ENCODE data around the gene SPRR3.

Gene SPRR3

DNA sequence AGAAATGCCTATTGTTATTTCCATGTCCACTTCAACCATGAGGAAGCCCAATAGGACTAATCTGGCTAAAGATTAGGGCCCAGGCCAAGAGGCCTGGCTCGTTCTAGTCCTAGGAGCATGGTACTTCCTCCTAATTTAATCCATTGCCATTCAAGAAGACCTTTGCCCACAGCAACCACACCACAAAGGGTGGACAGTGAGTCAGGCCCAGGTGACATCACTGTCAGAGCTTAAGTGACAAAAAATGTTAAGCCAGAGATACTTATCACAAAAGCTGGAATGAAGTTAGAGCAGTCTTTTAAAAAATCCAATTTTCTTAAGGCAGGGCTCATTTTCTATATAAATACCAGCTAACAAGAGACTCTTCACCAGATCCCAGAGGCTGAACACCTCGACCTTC lies at the start of gene SPRR3:
Gene SPRR3, plus strand, starts transcription at position 368 of the 400 bp plus-strand sequence. CDS start 1,272 bp downstream, outside the sequence.
- DNase-seq: no peak

DNA sequence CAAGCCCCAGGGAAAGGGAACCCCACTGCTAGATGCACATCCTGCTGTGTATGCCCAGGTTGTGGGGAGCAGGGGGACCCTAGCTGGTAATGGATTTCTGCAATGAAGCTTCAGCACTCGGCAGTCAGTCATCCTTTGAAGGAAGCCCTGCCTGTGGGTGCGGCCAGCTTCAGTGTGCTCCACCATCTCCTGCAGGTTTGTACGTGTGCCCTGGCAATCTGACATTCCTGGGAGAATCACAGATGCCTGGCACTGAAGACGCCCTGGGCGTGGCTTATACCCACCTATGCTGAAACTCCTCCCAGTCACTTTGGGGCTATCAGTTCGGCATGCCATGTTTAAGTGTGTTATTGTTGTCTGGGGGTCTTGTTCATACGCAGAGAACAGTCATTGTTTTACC lies 47.8 kb upstream of the SPRR3 start:
- DNase-seq: no peak

DNA sequence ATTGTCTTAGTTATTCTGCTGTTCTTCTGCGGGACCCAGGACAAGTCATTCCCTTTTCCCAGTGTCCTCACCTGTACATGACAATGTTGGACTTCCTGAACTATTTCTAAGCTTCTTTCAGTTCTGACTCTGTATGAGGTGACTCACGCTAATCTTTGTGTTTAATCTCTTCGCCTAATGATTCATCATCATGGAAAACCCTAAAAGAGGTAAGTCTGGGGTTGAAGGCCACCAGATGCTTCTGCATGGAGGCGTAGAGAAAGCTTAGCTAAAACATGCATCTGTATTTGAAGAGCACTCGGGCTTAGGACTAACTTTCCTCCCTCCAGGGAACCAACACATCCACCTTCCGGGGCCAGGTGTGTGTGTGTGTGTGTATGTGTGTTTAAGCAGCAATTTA lies 47.1 kb upstream of the SPRR3 start:
- DNase-seq: no peak

DNA sequence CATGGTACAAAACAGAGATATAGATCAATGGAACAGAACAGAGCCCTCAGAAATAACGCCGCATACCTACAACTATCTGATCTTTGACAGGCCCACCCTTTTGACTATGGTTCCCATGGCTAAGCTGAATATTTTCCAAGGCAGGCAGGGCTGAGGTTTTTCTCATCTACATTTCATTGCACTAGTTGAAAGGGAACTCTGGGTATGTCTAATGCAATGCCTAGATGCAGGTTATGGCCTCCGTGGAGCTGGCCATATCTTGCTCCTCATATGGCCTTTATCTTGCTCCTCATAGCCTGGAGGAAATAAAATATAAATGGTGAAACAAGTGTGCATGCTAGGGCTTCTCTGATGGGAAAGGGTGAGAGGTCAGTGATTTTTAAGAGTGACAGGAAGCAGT lies 44.0 kb upstream of the SPRR3 start:
- DNase-seq: no peak

GRCh38 chr1:152959273-152959672 lies 42.3 kb upstream of the SPRR3 start:
- no peak for DNase-seq

DNA sequence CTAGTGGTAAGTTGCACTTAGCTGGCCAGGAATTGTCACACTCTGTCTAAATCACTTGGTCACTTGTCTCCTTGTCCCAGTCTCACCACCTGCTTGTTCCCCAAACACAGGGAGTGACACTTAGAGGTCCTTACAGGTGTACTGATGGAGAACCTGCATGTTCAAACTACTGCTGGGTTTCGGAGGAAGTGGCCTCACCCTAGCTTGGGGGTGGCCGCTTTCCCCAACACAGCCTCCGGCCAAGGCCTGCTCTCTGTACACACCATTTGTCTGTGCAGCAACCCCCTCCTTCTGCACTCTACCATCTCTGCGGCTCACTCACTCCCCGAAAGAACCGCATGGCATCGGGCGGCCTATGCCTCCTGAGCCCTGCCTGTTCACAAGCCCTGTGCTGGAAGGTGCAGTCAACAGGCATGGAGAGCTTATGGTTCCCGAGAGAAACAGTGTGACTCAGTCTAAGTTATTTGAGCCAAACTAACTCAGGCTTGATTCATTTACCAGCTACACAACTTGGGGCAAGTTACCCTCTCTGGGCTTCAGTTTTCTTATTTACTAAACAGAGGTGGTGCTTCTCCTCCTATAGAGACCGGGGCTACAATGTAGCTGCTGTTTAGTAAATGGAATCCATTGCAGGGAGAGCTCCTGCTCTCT lies 41.6 kb upstream of the SPRR3 start:
- no peak for DNase-seq

GRCh38 chr1:152960452-152961044 lies 41.0 kb upstream of the SPRR3 start:
- DNase-seq: no peak

- DNase-seq: no peak
Measured at GRCh38 chr1:152961226-152961891, 40.2 kb upstream of the SPRR3 start.

GRCh38 chr1:152962876-152963415 lies 38.6 kb upstream of the SPRR3 start:
- DNase-seq: no peak

- DNase-seq: no peak
Measured at GRCh38 chr1:152964536-152964935, 37.0 kb upstream of the SPRR3 start.

GRCh38 chr1:152965853-152966252 lies 35.7 kb upstream of the SPRR3 start:
- DNase-seq: no peak

DNA sequence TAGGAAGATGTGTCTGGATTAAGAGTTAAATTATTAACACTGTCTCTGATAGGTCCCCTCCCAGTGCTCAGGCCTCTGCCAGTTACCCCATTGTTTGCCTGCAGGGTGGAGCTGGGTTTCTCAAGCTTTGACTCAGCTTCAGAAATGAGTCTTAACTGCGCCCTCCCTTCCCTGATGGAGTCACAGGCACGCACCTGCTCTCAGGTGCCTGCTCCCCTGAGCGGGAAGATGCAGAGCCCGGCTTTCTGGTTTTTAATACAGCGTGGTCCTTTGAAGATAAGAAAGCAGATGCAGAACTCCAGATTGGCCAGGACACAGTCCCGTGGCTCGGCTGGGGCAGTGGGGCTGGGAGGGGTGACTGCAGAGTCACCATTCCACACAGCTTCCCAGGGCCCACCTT lies 34.3 kb upstream of the SPRR3 start:
- no peak for DNase-seq

- no peak for DNase-seq
Measured at GRCh38 chr1:152968248-152968647, 33.3 kb upstream of the SPRR3 start.

DNA sequence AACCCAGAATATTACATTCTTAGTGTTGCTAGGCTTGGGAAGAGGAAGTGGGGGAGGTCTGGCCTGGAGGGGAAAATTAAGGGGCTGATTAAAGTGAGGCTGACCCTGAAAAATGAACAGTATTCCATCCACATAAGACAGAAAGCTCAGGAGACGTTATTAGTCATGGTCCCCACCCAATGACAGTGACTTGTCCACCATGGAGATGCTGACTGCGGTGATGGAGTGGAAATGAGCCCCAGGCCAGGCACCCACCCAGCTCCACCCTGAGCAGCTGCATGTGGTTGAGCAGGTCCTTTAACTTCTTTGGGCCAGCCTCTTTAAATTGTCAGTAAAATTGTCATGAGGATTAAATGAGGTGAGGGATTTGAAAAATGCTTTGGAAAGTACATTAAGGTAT lies 32.5 kb upstream of the SPRR3 start:
- no peak for DNase-seq

- DNase-seq: no peak
Measured at GRCh38 chr1:152970495-152970894, 31.1 kb upstream of the SPRR3 start, which contains the start of gene SPRR4. Gene SPRR4, plus strand, starts transcription at chr1:152970648. Its CDS starts 1,243 bp downstream, at chr1:152971891.

- no peak for DNase-seq
Measured at GRCh38 chr1:152972196-152972886, 29.2 kb upstream of the SPRR3 start.

DNA sequence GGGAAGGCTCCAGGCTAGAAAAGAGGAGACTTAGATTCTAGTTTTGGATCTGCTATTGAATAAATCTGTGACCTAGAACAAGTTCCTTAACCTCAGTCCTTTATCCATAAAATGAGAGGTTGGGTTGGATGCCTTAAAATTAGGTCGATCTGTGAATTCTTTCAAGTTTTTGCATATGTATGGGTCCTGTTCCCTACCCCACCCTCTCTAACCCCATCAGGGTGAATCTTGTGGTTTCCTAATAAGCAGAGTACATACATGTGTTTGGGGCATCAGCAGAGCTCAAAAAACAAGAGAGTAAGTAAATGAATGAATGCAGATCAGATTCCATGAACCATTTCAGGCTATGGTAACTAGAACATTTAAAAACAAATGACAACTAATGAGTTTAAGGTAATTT lies 24.9 kb upstream of the SPRR3 start:
- DNase-seq: no peak

DNA sequence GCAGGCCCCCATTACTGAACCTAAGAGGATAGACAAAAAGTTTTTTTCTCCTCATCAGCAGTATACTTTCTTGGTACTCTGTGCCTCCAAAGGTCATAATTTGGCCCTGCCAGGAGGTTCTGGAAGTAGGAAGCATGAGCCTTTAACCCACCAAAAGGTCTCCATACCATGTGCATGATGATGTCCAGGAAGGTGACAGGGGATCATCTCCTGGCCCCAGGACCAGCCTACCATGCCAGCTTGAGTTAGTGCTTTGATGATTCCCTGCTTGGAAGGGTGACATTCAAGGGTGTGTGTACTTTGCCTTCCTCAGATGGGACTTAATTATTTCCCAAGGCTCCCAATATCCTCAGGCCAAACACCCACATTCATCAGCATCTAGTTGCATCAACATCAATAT lies 23.9 kb upstream of the SPRR3 start:
- no peak for DNase-seq

DNA sequence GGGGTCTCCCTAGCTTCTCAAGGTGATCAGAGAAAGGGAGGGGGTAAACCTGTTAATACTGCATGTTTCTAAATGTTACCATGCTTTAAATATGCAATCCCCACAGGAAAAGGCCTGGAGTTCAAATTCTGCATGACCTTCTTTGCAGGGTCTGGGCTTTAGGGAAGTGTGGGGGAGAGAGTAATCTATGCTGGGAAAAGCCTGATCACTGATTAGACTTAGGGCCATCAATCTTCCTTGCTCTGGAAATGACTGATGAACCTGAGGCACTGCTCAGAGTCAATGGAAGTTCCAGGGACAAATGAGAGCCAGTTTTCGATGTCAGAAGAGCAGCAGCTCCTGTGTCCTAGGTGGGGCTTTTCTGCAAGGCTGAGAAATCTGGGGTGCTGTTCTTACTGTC lies 20.9 kb upstream of the SPRR3 start:
- DNase-seq: no peak

- DNase-seq: no peak
Measured at GRCh38 chr1:152981146-152981871, 20.2 kb upstream of the SPRR3 start.

- no peak for DNase-seq
Measured at GRCh38 chr1:152982076-152982475, 19.5 kb upstream of the SPRR3 start.

- DNase-seq: no peak
Measured at GRCh38 chr1:152983234-152983633, 18.3 kb upstream of the SPRR3 start.

DNA sequence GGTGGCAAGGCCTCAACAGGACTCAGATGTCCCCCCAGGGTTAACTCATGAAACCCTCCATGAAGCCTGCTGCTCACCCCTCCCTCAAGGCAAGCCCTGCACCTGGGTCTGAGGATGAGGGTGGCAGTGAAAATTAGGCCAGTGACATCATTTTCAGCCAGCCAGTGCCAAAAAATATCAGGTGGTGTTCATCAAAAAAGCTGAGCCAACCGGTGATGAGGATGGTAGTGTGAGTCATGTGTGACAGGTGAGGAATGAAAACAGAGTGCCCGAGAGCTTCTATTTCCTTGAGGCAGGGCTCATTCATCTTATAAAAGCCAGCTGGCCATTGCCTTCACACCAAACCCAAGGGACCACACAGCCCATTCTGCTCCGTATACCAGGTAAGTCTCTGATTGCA lies 17.8 kb upstream of the SPRR3 start, which contains the start of gene SPRR1A:
Gene SPRR1A, plus strand, starts transcription at position 339 of the 400 bp plus-strand sequence. CDS start 1,150 bp downstream, outside the sequence.
- DNase-seq: no peak
